GM06990 (cell line): ENCODE results near the gene SPAG5.

ENCODE experiments used
- DNase-seq: peaks from one replicate; pipeline ENCODE4 v3.0.0-alpha.2; 2011; ENCODE audit not compliant: insufficient read length; ENCODE audit errors: extremely low read depth
- H3K27me3 ChIP-seq: replicated peaks from 2 replicates; pipeline ENCODE4 v1.6.0; 2011; ENCODE audit warnings: low read length; ENCODE audit not compliant: control insufficient read depth, insufficient read depth
- H3K36me3 ChIP-seq: 2 replicates; pipeline ENCODE4 v1.5.1; 2011; ENCODE audit warnings: low read length; ENCODE audit not compliant: control insufficient read depth, insufficient read depth
- H3K4me3 ChIP-seq: replicated peaks from 2 replicates; pipeline ENCODE4 v1.5.1; 2011; ENCODE audit warnings: low read depth, mild to moderate bottlenecking, control low read depth, low read length
- CTCF ChIP-seq: IDR thresholded peaks from 2 replicates; pipeline ENCODE4 v1.5.1; 2011; ENCODE audit warnings: low read length, control low read depth, mild to moderate bottlenecking, inconsistent platforms; ENCODE audit not compliant: insufficient read depth, poor library complexity, severe bottlenecking

The SPAG5 gene

GRCh38 chr17:28541439-28541838 lies 57.4 kb downstream of the SPAG5 start:
- DNase-seq, result no peak
- Histone ChIP-seq H3K36me3 (peaks cover 3% of the 10 kb centered on the region), H3K4me3 (no peak overlapping the region), H3K27me3 (no peaks in the 10 kb centered on the region)
- no peak for TF ChIP-seq CTCF

DNA sequence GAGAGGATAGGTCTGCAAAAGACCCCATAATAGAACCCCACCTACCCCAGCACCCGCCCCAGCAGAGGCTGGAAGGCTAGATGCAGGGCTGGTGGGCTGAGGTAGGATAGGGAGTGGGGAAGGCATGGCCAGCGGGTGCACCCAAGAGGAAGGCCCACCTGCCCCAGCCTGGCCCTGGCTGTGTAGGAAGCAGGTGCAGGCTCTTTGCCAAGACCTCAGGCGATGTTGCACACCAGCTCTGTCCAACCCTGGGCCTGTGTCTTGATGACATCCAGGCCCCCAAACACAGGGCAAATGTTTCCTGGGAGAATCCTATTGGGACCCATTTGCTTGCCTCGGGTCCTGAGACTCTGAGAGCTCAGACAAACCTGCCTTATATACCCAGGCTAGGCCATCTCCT lies 58.6 kb downstream of the SPAG5 start:
- H3K4me3 ChIP-seq, result no peak overlapping the region
- no peaks in the 10 kb centered on the region; the same call in 1 of the 2 replicates for H3K36me3 ChIP-seq
- H3K27me3 ChIP-seq, result no peaks in the 10 kb centered on the region
- TF ChIP-seq CTCF, result no peak
- DNase-seq, result no peak

DNA sequence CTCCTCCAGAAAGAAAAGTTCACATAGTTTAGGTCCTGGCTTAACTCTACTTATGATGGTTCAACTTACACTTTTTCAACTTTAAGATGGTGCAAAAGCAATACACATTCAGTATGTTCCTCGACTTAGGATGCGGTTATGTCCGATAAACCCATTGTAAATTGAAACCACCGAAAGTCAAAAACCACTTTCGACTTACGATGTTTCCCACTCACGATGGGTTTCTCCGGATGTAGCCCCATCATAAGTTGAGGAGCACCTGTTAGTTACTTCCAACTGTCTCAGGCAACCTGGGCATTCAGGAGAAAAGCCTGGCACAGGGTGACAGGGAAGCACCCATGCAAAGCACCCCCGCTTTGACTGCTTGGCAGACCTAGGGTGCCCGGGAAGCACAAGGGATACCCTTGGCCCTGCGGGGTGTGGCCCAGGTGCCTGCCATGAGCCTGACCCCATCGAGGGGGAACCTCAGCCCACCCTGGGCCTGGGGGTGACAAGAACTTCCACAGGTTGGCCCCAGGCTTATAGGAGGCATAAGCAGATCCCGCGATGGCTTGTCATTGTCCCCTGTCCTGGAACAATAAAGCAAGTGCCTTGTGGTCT lies 60.4 kb downstream of the SPAG5 start:
- DNase-seq, result no peak
- Histone ChIP-seq H3K36me3 (no peaks in the 10 kb centered on the region), H3K4me3 (no peak overlapping the region), H3K27me3 (no peaks in the 10 kb centered on the region)
- no peak for TF ChIP-seq CTCF

DNA sequence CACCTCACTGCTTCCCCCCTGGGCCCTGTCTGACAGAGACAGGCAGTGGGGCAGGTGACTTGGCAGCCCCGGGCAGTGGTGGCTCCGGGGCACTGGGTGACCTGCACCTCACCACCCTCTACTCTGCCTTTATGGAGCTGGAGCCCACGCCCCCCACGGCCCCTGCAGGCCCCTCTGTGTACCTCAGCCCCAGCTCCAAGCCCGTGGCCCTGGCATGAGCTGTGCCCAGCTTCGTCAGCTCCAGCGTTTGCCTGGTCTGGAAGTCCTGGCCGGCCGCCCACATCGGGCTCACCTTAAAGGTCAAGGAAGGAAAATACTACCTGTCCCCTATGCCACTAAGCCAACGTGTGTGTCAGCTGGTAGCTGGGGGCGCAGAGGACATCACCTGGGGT lies 61.6 kb downstream of the SPAG5 start:
- Histone ChIP-seq H3K27me3 (no peaks in the 10 kb centered on the region; the same call in 1 of the 2 replicates), H3K36me3 (no peaks in the 10 kb centered on the region), H3K4me3 (no peak overlapping the region)
- no peak for DNase-seq
- TF ChIP-seq CTCF, result no peak

- H3K4me3 ChIP-seq, result no peak overlapping the region
- no peak for DNase-seq
- no peaks in the 10 kb centered on the region for H3K36me3 ChIP-seq
- TF ChIP-seq CTCF, result no peak
- no peaks in the 10 kb centered on the region; the same call in 1 of the 2 replicates for H3K27me3 ChIP-seq
Measured at GRCh38 chr17:28536532-28537218, 62.1 kb downstream of the SPAG5 start.
